Caco-2 (cell line): ENCODE measurements around the gene RNF130. TPM values are rescaled to one million over a fixed set of nuclear protein-coding genes. Genes with fewer than 3 reads are reported as not detected.
A peak's percentile ranks its signal among the peaks of the same experiment; 100 is the strongest.

ENCODE experiments used
- BruUV-seq: library from RNA; stranded (reverse); fragments of 400-500 nt; replicated peaks from 2 replicates; lab custom pipeline; 2021; lab: Mats Ljungman, UMichigan
- CTCF ChIA-PET: fragments of 300-600 bp; sonication (Branson Sonifier 250); formaldehyde crosslinking; loops from one replicate; lab custom pipeline; 2022; ENCODE audit warnings: antibody characterized with exemption; lab: Charles Lee
- POLR2A ChIA-PET: fragments of 300-600 bp; sonication (Branson Sonifier 250); formaldehyde crosslinking; loops from one replicate; lab custom pipeline; 2022; ENCODE audit warnings: antibody characterized with exemption; lab: Charles Lee
- DNase-seq, 2 experiments: peaks; one replicate each; pipeline versions ENCODE4 v3.0.0 to v3.0.0-alpha.2; 2020 to 2022
- H3K27me3 ChIP-seq: replicated peaks from 2 replicates; pipeline ENCODE4 v1.6.0; 2011; ENCODE audit warnings: low read length; ENCODE audit not compliant: control insufficient read depth, insufficient read depth
- H3K36me3 ChIP-seq: 2 replicates; pipeline ENCODE4 v1.5.1; 2011; ENCODE audit warnings: low read length; ENCODE audit not compliant: control insufficient read depth, insufficient read depth
- H3K4me1 ChIP-seq: fragments of 250-450 bp; sonication (Bioruptor Pico); 2 replicates; pipeline ENCODE4 v1.5.1; 2020; ENCODE audit warnings: mild to moderate bottlenecking
- H3K4me3 ChIP-seq: 2 replicates; pipeline ENCODE4 v1.5.1; 2011; ENCODE audit warnings: low read depth, mild to moderate bottlenecking, control low read depth, low read length
- H3K9me3 ChIP-seq: fragments of 250-450 bp; sonication (Bioruptor Pico); 2 replicates; pipeline ENCODE4 v1.5.1; 2020; ENCODE audit warnings: mild to moderate bottlenecking, moderate library complexity
- H3K27ac Mint-ChIP-seq: one replicate; pipeline ENCODE4 v1.8.0; 2022; ENCODE audit warnings: mixed read lengths; ENCODE audit not compliant: unreplicated experiment
- H3K27me3 Mint-ChIP-seq: one replicate; pipeline ENCODE4 v1.8.0; 2022; ENCODE audit warnings: mixed read lengths; ENCODE audit not compliant: insufficient read depth, unreplicated experiment
- H3K36me3 Mint-ChIP-seq: one replicate; pipeline ENCODE4 v1.8.0; 2022; ENCODE audit warnings: mild to moderate bottlenecking, mixed read lengths; ENCODE audit not compliant: insufficient read depth, unreplicated experiment
- H3K4me1 Mint-ChIP-seq: one replicate; pipeline ENCODE4 v1.8.0; 2022; ENCODE audit warnings: low read depth, mixed read lengths; ENCODE audit not compliant: unreplicated experiment
- H3K4me3 Mint-ChIP-seq: one replicate; pipeline ENCODE4 v1.8.0; 2022; ENCODE audit warnings: mild to moderate bottlenecking, moderate library complexity, mixed read lengths; ENCODE audit not compliant: unreplicated experiment
- H3K9me3 Mint-ChIP-seq: one replicate; pipeline ENCODE4 v1.8.0; 2022; ENCODE audit warnings: mixed read lengths; ENCODE audit not compliant: unreplicated experiment
- CTCF ChIP-seq, 2 experiments: fragments of 200-600 bp in 1 of 2; IDR thresholded peaks; 1 replicate in 1 of 2; 2 replicates in 1 of 2; pipeline versions ENCODE4 v1.5.1 to v1.8.0; 2011 to 2022; ENCODE audit warnings: antibody characterized with exemption in 1 of 2, control low read depth in 1 of 2, inconsistent platforms in 1 of 2, low read depth in 1 of 2, low read length in 1 of 2, mild to moderate bottlenecking in 1 of 2, moderate library complexity in 1 of 2; ENCODE audit not compliant: insufficient read depth in 1 of 2, severe bottlenecking in 1 of 2, unreplicated experiment in 1 of 2
- intact Hi-C: fragments of 100-400 bp; cut with micrococcal nuclease; formaldehyde crosslinking; loops from one replicate; pipeline ENCODE4 v1.10.0; 2022; ENCODE audit not compliant: unreplicated experiment
- total RNA-seq: library from RNA; stranded (reverse); gene quantifications from 2 replicates; pipeline ENCODE4 v1.2.3, GENCODE V29; 2022

Gene RNF130
- total RNA-seq, 1 experiment from 2014 or later = 34.5 TPM

DNA sequence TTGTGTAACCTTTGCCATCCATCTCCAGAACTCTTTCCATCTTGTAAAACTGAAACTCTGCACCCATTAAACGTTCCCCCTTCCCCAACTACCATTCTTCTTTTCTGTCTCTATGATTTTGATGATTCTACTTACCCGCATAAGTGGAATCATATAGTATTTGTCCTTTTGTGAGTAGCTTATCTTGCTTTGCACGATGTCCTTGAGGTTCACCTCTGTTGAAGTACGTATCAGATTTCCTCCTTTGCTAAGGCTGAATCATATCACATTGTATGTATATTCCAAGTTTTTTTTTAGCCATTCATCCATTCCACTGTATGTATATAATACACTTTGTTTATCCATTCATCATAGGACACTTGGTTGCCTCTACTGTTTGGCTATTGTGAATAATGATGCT is 2.9 kb upstream of the RNF130 start:
- H3K36me3 ChIP-seq = no peaks in the 10 kb centered on the region
- POLR2A ChIA-PET = no interaction called here
- no TSS peak for BruUV-seq
- H3K27me3 ChIP-seq = no peaks in the 10 kb centered on the region; the same call in 1 of the 2 replicates
- Mint-ChIP-seq H3K4me1 (no peaks in the 10 kb centered on the region), H3K27ac (no peak overlapping the region), H3K4me3 (no peak overlapping the region), H3K36me3 (peaks cover 21% of the 10 kb centered on the region), H3K27me3 (peaks cover 11% of the 10 kb centered on the region), H3K9me3 (no peaks in the 10 kb centered on the region)
- TF ChIP-seq CTCF (IDR thresholded peaks at IDR 0.05; ENCODE audit: insufficient read depth in 1 of 2, low read depth in 1 of 2, low read length in 1 of 2, severe bottlenecking in 1 of 2, unreplicated experiment in 1 of 2) = no peak
- no peak overlapping the region for H3K4me3 ChIP-seq
- peaks cover 6% of the 10 kb centered on the region; the same call in 1 of the 2 replicates for H3K4me1 ChIP-seq
- CTCF ChIA-PET = no interaction called here
- peaks cover 5% of the 10 kb centered on the region; the same call in 1 of the 2 replicates for H3K9me3 ChIP-seq
- DNase-seq = no peak
- intact Hi-C loops = no loop called here

DNA sequence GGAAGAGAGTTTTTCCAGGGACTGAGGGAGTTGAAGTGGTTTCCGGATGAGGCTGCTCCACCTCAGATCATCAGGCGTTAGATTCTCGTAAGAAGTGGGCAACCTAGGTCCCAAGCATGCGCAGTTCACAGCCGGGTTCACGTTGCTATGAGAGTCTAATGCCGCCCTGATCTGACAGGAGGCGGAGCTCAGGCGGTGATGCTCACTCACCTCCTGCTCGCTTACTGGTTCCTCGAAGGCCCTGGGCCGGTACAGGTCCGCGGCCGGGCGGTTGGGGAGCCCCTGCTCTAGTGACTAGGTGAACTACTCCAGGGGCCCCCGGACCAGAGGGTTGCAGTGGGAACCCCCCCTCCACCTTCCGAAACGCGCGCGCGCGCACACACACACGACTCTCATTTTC is 997 bp upstream of the RNF130 start:
- H3K4me3 Mint-ChIP-seq = peak overlapping the region; percentile 90
- peak overlapping the region; percentile 8; the same call in 1 of the 2 replicates for H3K4me3 ChIP-seq
- no TSS peak for BruUV-seq
- H3K4me1 Mint-ChIP-seq = peaks cover 6% of the 10 kb centered on the region
- H3K36me3 Mint-ChIP-seq = peaks cover 21% of the 10 kb centered on the region
- no peak for DNase-seq
- peaks cover 12% of the 10 kb centered on the region; the same call in 1 of the 2 replicates for H3K4me1 ChIP-seq
- TF ChIP-seq CTCF (IDR thresholded peaks at IDR 0.05; ENCODE audit: insufficient read depth in 1 of 2, low read depth in 1 of 2, low read length in 1 of 2, severe bottlenecking in 1 of 2, unreplicated experiment in 1 of 2) = no peak
- H3K9me3 ChIP-seq = peaks cover 5% of the 10 kb centered on the region; the same call in 1 of the 2 replicates
- CTCF ChIA-PET = no interaction called here
- H3K36me3 ChIP-seq = no peaks in the 10 kb centered on the region
- peaks cover 11% of the 10 kb centered on the region for H3K27me3 Mint-ChIP-seq
- H3K9me3 Mint-ChIP-seq = no peaks in the 10 kb centered on the region
- POLR2A ChIA-PET = no interaction called here
- H3K27me3 ChIP-seq = no peaks in the 10 kb centered on the region; the same call in 1 of the 2 replicates
- intact Hi-C loops = loop anchor here (1.0 kb wide), 1 partner anchor 18 kb away; no protein-coding TSS in a partner anchor
- no peak overlapping the region for H3K27ac Mint-ChIP-seq

DNA sequence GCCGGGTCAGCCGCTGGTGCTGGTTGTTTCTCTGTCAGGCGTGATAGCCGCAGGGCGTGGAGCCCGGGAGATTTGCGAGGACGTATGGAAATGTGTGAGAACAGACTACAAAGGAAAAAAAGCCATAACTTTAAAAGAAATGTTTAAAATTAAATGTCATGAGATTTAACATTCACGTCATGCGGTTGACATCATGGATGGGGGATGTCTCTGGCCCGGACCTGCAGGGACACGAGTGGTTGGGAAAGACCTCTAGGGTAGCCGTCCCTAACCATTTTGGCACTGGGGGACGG is 643 bp upstream of the RNF130 start:
- CTCF ChIA-PET = no interaction called here
- Mint-ChIP-seq H3K27me3 (peaks cover 11% of the 10 kb centered on the region), H3K27ac (no peak overlapping the region), H3K9me3 (no peaks in the 10 kb centered on the region), H3K4me3 (peak overlapping the region; percentile 90), H3K4me1 (peaks cover 6% of the 10 kb centered on the region), H3K36me3 (peaks cover 21% of the 10 kb centered on the region)
- H3K4me3 ChIP-seq = peak overlapping the region; percentile 8
- DNase-seq = no peak
- no peaks in the 10 kb centered on the region for H3K36me3 ChIP-seq
- TF ChIP-seq CTCF (IDR thresholded peaks at IDR 0.05; ENCODE audit: insufficient read depth in 1 of 2, low read depth in 1 of 2, low read length in 1 of 2, severe bottlenecking in 1 of 2, unreplicated experiment in 1 of 2) = no peak
- intact Hi-C loops = loop anchor here (1.0 kb wide), 1 partner anchor 18 kb away; no protein-coding TSS in a partner anchor
- peaks cover 12% of the 10 kb centered on the region; the same call in 1 of the 2 replicates for H3K4me1 ChIP-seq
- POLR2A ChIA-PET = no interaction called here
- peaks cover 5% of the 10 kb centered on the region; the same call in 1 of the 2 replicates for H3K9me3 ChIP-seq
- no peaks in the 10 kb centered on the region; the same call in 1 of the 2 replicates for H3K27me3 ChIP-seq
- BruUV-seq = no TSS peak
